ENCODE data around the gene ACMSD. TPM values are rescaled to one million over a fixed set of nuclear protein-coding genes. Genes with fewer than 3 reads are reported as not detected.

ACMSD gene
- total and polyA plus RNA-seq, 2 experiments from 2014 or later: 0.46 TPM; not detected in 1

DNA sequence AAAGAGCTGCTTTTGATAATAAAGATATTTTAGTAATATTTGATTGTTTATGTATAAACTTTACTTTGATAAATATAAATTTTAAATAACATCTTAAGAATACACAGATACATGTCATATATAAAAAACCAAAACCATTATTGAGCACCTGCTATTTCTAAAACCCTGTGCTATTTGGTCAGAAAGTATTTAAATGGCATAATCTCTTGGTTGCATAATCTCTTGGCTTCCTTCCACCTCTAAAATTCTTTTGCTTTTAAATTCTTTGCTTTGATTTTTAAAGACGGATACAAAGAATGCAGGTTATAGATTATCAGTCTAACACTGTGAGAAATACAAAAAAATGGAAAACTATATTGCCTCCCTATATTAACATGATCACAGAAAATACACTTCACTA, 36.9 kb downstream of the ACMSD start:
- Histone ChIP-seq H3K9me3 (ENCODE audit: low read depth) (no peaks in the 10 kb centered on the region), H3K4me3 (no peak overlapping the region), H3K4me1 (ENCODE audit: low read depth) (no peaks in the 10 kb centered on the region), H3K36me3 (no peaks in the 10 kb centered on the region), H3K27me3 (no peaks in the 10 kb centered on the region), H3K27ac (no peak overlapping the region)
- no peak for TF ChIP-seq CTCF (IDR thresholded peaks at IDR 0.05; ENCODE audit: low read depth, low read length)
- DNase-seq (ENCODE audit: low read depth in 1 of 2, low spot score in 1 of 2): peak in 1 of 2 donors; percentile 8

GRCh38 chr2:134882773-134883172, 44.4 kb downstream of the ACMSD start:
- H3K4me1 ChIP-seq (ENCODE audit: low read depth): no peaks in the 10 kb centered on the region
- H3K9me3 ChIP-seq (ENCODE audit: low read depth): no peaks in the 10 kb centered on the region
- no peak for DNase-seq (ENCODE audit: low read depth in 1 of 2, low spot score in 1 of 2)
- TF ChIP-seq CTCF (IDR thresholded peaks at IDR 0.05; ENCODE audit: low read depth, low read length): no peak
- H3K4me3 ChIP-seq: no peak overlapping the region
- H3K27me3 ChIP-seq: no peaks in the 10 kb centered on the region
- no peaks in the 10 kb centered on the region for H3K36me3 ChIP-seq
- H3K27ac ChIP-seq: no peak overlapping the region

DNA sequence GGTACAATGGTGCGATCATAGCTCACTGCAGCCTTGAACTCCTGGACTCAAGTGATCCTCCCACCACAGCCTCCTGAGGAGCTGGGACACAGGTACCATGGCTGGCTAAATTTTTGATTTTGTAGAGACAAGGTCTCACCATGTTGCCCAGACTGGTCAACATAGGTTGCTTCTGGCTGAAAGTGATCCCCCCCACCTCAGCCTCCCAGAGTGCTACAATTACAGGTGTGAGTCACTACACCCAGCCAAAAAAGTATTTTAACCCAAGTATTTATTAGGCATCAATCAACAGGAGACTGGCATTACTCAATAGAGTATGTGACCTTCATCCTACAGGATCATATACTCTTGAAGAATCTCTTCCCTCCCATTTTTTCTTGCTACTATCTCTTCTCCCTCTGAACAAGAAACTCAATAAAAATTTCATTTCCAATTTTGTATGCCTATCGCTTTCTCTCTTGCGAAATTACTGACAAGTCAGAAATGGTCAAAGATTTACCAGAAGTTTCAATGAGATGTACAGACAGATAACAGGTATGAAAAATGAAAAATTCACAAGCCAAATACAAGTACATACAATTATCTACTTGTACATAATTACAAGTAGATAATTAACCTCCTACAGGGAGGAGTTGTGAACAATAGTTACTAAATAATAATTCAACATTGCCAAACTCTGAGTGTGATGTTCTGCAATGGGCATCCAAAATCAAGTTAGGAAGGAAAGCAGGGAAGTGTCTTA, 45.3 kb downstream of the ACMSD start:
- Histone ChIP-seq H3K36me3 (no peaks in the 10 kb centered on the region), H3K9me3 (ENCODE audit: low read depth) (no peaks in the 10 kb centered on the region), H3K4me1 (ENCODE audit: low read depth) (no peaks in the 10 kb centered on the region), H3K27me3 (no peaks in the 10 kb centered on the region), H3K4me3 (no peak overlapping the region), H3K27ac (no peak overlapping the region)
- no peak for DNase-seq (ENCODE audit: low read depth in 1 of 2, low spot score in 1 of 2)
- TF ChIP-seq CTCF (IDR thresholded peaks at IDR 0.05; ENCODE audit: low read depth, low read length): no peak

DNA sequence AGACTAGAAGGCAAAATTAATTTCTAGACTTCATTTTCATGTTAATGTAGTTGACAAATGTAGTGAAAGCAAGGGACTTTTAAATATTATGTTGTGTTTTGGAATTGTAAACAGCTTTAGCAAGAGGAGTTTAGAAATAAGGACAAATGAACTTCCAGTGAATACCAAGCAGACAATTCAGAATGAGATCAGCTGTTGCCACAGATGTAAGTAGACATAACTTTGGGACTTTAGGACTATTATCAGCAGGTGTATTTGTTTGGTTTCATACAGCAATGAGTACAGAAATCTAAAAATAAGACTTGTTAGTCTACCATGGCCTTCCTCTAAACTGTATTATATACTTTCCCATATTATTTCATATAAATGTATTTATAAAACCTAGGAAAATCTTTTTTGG, 46.0 kb downstream of the ACMSD start:
- Histone ChIP-seq H3K4me1 (ENCODE audit: low read depth) (no peaks in the 10 kb centered on the region), H3K4me3 (no peak overlapping the region), H3K27ac (no peak overlapping the region), H3K27me3 (no peaks in the 10 kb centered on the region), H3K36me3 (no peaks in the 10 kb centered on the region), H3K9me3 (ENCODE audit: low read depth) (no peaks in the 10 kb centered on the region)
- no peak for TF ChIP-seq CTCF (IDR thresholded peaks at IDR 0.05; ENCODE audit: low read depth, low read length)
- DNase-seq (ENCODE audit: low read depth in 1 of 2, low spot score in 1 of 2): no peak

DNA sequence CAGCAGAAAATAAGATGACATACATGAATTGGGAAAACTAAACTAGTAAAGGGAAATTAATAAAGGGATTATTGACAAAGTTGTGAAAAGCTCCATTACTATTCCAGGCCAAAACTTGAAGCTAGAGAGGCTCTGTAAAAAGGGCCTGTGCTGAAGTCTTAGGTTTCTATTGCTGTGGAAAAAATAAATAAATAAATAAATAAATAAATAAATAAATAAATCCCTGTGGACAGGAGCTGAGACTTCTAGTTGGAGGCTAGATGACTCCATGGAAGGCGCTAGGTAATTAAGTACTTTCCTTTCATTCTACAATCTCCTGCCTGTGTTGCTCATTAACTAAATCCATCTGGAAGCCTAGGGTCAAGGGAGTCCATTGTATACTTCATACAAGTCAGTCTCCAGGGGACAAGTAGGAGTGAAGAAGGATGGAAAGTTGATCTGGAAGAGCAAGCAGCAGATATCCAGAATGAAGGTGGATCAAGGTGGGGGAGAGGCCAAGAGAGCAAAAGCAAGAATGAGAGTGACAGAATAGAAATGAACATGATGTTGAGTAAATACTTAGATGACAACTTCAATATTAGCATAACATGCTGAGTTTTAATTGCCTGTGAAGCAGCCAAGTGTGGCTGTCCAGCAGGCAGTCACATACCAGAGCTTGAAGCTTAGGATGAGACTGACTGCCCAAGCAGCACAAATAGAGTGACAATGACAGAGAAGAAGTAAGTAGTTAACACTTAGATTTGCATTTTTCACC, 54.0 kb downstream of the ACMSD start:
- Histone ChIP-seq H3K9me3 (ENCODE audit: low read depth) (no peaks in the 10 kb centered on the region), H3K27ac (no peak overlapping the region), H3K4me1 (ENCODE audit: low read depth) (no peaks in the 10 kb centered on the region), H3K27me3 (no peaks in the 10 kb centered on the region), H3K36me3 (no peaks in the 10 kb centered on the region), H3K4me3 (no peak overlapping the region)
- DNase-seq (ENCODE audit: low read depth in 1 of 2, low spot score in 1 of 2): no peak
- TF ChIP-seq CTCF (IDR thresholded peaks at IDR 0.05; ENCODE audit: low read depth, low read length): no peak
